Measurements from ENCODE around the gene CUX1.
"Not testable (repeated sequence)": the region's sequence is repeated elsewhere in the genome, so short reads cannot be mapped to it uniquely, and the experiment has no call there.

CUX1 gene

GRCh38 chr7:101963693-101964092 lies 146.3 kb downstream of the CUX1 start:
- DNase-seq: no peak

- no peak for DNase-seq
Measured at GRCh38 chr7:101964680-101965452, 147.4 kb downstream of the CUX1 start.

- DNase-seq: no peak
Measured at GRCh38 chr7:101968720-101969466, 151.5 kb downstream of the CUX1 start.

- no peak for DNase-seq
Measured at GRCh38 chr7:101969997-101970585, 152.7 kb downstream of the CUX1 start.

GRCh38 chr7:101970801-101971200 lies 153.4 kb downstream of the CUX1 start:
- no peak for DNase-seq

- DNase-seq: no peak
Measured at GRCh38 chr7:101971457-101971856, 154.0 kb downstream of the CUX1 start.

GRCh38 chr7:101972627-101973026 lies 155.2 kb downstream of the CUX1 start:
- DNase-seq: no peak

GRCh38 chr7:101973130-101973529 lies 155.7 kb downstream of the CUX1 start:
- no peak for DNase-seq

- DNase-seq: no peak
Measured at GRCh38 chr7:101974393-101974792, 157.0 kb downstream of the CUX1 start.

- no peak for DNase-seq
Measured at GRCh38 chr7:101975046-101975445, 157.6 kb downstream of the CUX1 start.

- no peak for DNase-seq
Measured at GRCh38 chr7:101976411-101976810, 159.0 kb downstream of the CUX1 start.

GRCh38 chr7:101977249-101977648 lies 159.8 kb downstream of the CUX1 start:
- no peak for DNase-seq

- DNase-seq: no peak
Measured at GRCh38 chr7:101978683-101979082, 161.3 kb downstream of the CUX1 start.

GRCh38 chr7:101983147-101983811 lies 165.9 kb downstream of the CUX1 start:
- DNase-seq: no peak

GRCh38 chr7:101984133-101984879 lies 166.9 kb downstream of the CUX1 start:
- no peak for DNase-seq

- DNase-seq: no peak
Measured at GRCh38 chr7:101985057-101985902, 167.9 kb downstream of the CUX1 start.

- no peak for DNase-seq
Measured at GRCh38 chr7:101985903-101986734, 168.7 kb downstream of the CUX1 start.

GRCh38 chr7:101987494-101987893 lies 170.1 kb downstream of the CUX1 start:
- no peak for DNase-seq

- DNase-seq: not testable (repeated sequence)
Measured at GRCh38 chr7:101988060-101988459, 170.6 kb downstream of the CUX1 start.

GRCh38 chr7:101988513-101988912 lies 171.1 kb downstream of the CUX1 start:
- no peak for DNase-seq

- DNase-seq: no peak
Measured at GRCh38 chr7:101989101-101989500, 171.7 kb downstream of the CUX1 start.
